Measurements from ENCODE around the gene DUS1L.

DUS1L gene

DNA sequence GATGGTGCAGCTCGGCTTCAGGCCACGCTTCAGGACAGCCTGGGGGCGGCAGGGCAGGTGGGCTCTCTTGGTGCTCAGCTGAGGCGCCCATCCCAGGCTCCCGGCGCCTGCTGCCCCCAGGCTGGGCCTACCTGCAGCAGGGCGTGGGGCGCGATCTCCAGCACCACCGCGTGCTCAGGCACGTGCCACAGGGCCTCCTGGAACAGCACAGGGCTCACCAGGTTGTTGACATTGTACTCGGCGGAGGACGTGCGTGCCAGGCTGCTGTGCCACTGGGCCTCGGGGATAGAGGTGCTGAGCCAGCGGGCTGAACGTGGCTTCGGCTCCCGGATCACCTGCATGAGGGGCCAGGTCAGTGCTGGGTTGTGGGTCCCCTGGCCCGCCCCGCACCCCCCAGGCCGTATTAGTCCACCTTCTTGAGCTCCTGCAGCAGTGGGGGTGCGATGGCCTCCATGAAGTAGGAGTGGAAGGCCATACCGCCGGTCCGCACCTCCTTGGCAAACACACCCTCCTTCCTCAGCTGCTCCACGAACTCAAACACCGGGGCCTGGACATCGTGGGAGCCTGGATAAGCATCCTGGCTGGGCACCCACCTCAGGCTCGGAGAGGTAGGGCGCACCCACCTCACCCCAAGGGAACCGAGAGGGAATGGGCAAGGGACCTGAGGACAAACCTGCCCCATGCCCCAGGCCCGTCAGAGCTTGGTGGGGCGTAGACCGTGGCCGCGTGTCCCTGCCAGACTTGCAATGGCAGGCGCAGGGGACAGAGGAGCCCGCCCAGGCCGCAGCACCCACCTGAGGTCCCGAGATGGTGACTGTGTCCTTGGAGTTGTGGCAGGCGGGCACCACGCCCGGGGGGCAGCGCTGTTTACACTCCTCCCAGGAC is 23.5 kb upstream of the DUS1L start:
- Histone ChIP-seq H3K27me3 (ENCODE audit: insufficient read depth, low read length) (no peaks in the 10 kb centered on the region), H2AFZ (ENCODE audit: low read depth, low read length) (no peak overlapping the region), H3K4me1 (ENCODE audit: insufficient read depth, low read length) (no peaks in the 10 kb centered on the region), H3K4me3 (ENCODE audit: low read length) (no peak overlapping the region), H3K36me3 (ENCODE audit: insufficient read depth, low read length) (peaks cover 93% of the 10 kb centered on the region), H3K9me3 (ENCODE audit: low read length) (no peaks in the 10 kb centered on the region)

GRCh38 chr17:82087961-82088837 is 22.6 kb upstream of the DUS1L start:
- H3K9me3 ChIP-seq (ENCODE audit: low read length) = no peaks in the 10 kb centered on the region
- H3K36me3 ChIP-seq (ENCODE audit: insufficient read depth, low read length) = peaks cover 93% of the 10 kb centered on the region
- no peak overlapping the region for H3K4me3 ChIP-seq (ENCODE audit: low read length)
- no peaks in the 10 kb centered on the region for H3K4me1 ChIP-seq (ENCODE audit: insufficient read depth, low read length)
- no peaks in the 10 kb centered on the region for H3K27me3 ChIP-seq (ENCODE audit: insufficient read depth, low read length)
- no peak overlapping the region for H2AFZ ChIP-seq (ENCODE audit: low read depth, low read length)

DNA sequence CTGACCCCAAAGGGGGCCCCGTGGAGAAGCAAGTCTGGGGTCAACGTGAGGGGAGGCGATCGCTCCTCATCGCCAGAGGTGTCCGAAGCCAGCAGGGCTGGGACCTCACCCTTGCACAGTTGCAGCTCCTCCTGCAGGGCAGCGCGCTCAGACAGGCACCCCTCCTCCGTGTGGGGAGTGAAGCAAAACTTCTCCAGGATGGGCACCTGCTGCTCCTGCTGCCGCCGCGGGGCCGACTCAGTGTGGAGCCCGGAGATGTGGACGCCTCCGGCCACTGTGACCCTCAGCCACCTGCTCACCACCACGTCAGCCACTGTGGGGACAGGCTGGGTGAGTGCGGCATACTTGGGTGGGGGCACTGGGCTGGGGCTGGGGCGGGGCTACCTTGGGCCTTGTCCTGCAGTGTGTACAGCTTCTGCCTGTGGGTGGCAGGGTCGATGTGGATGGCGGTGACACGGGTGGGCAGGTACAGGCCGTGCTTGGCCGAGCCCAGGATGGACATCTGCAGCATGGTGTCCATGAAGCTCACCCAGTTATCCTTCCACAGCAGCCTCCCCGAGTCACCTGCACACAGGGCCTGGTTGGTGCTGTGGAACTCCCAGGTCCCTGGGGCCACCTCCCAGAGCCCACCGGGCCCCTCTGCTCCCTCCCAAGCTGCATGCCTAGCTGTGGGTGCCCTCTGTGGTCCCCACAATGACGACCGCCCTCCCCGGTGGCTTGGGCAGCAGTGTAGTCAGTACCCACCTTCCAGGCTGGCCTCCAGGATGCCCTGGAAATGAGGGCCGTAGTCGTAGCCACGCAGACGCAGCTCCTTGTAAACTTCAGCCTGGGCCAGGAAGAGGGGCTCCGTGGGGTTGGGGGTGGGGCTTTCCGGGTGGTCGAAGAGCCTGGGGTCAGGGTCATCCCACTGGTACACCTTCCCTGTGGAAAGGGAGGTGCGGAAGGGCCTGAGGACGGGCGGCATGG is 21.6 kb upstream of the DUS1L start:
- H3K36me3 ChIP-seq (ENCODE audit: insufficient read depth, low read length) = peaks cover 98% of the 10 kb centered on the region
- no peaks in the 10 kb centered on the region for H3K27me3 ChIP-seq (ENCODE audit: insufficient read depth, low read length)
- H3K4me1 ChIP-seq (ENCODE audit: insufficient read depth, low read length) = no peaks in the 10 kb centered on the region
- H3K9me3 ChIP-seq (ENCODE audit: low read length) = no peaks in the 10 kb centered on the region
- no peak overlapping the region for H3K4me3 ChIP-seq (ENCODE audit: low read length)
- H2AFZ ChIP-seq (ENCODE audit: low read depth, low read length) = no peak overlapping the region

GRCh38 chr17:82085931-82086764 is 20.5 kb upstream of the DUS1L start:
- Histone ChIP-seq H3K9me3 (ENCODE audit: low read length) (no peaks in the 10 kb centered on the region), H3K36me3 (ENCODE audit: insufficient read depth, low read length) (peaks cover 97% of the 10 kb centered on the region), H3K27me3 (ENCODE audit: insufficient read depth, low read length) (no peaks in the 10 kb centered on the region), H3K4me3 (ENCODE audit: low read length) (no peak overlapping the region), H3K4me1 (ENCODE audit: insufficient read depth, low read length) (no peaks in the 10 kb centered on the region), H2AFZ (ENCODE audit: low read depth, low read length) (no peak overlapping the region)

DNA sequence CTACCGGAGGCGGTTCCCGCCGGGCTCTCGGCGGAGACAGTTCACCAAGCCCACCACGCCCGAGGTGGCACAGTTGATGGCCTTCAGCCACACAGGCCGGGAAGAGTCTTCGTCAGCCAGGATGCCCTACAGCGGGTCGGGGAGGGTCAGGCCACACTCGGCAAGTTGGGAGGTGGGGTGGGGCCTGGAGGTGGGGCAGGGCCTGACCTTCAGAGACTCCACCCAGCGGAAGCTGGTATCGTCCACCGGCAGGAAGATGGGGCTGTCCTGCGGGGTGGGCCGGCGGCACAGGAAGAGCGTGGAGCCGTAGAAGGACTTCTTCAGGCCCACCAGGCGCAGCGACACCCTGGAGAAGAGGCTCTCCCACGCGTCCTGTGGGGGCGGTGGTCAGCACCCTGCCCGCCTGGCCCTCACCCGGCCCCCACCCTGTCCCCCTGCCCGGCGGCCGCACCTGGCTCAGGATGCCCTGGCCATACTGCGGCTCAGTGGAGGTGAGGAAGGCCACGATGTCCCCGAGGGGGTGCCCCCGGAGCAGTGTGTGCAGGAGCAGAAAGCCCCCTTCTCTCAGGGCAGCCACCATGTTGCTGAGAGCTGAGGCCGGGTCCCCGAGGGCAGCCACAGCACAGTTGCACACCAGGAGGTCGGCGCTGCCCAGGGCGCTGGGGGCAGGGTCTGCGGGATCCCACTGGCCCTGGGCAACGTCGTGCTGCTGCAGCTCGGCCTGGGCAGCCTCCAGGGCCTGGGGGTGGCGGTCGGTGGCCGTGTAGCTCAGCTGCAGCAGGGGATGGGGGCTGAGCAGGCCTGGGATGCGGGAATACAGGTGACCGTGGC is 19.6 kb upstream of the DUS1L start:
- Histone ChIP-seq H3K4me3 (ENCODE audit: low read length) (no peak overlapping the region), H3K27me3 (ENCODE audit: insufficient read depth, low read length) (no peaks in the 10 kb centered on the region), H3K36me3 (ENCODE audit: insufficient read depth, low read length) (peaks cover 98% of the 10 kb centered on the region), H3K4me1 (ENCODE audit: insufficient read depth, low read length) (no peaks in the 10 kb centered on the region), H3K9me3 (ENCODE audit: low read length) (no peaks in the 10 kb centered on the region), H2AFZ (ENCODE audit: low read depth, low read length) (no peak overlapping the region)

DNA sequence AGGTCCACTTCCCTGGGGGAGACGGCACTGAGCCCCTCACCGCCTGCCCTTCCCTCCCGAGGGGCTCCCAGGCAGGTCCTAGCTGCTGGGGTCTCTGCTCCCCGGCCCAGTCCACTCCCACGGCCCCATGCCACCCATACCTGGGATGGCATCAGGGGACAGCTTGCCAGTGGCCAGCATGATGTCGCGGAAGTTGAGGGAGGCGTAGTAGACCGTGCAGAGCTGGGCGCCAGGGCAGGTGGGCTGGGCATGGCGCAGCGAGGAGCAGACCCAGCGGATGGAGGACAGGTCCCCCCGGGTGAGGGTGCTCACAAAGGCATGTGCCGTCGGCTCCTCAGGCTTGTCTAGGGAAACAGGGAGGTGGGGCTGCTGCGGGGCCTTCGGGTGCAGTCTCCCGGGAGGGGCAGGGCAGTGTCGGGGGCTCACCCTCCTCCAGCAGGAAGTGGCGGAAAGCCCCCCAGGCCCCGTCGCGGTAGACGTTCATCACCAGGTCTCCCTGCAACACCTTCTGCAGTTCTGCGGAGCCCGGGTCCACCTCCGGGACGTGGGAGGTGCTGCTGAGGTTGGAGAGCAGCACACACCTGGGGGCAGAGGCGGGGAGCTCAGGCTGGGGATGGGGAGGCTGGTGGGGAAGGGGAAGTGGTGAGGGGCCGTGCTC is 18.9 kb upstream of the DUS1L start:
- H3K4me1 ChIP-seq (ENCODE audit: insufficient read depth, low read length) = no peaks in the 10 kb centered on the region
- no peaks in the 10 kb centered on the region for H3K27me3 ChIP-seq (ENCODE audit: insufficient read depth, low read length)

GRCh38 chr17:82083533-82084359 is 18.1 kb upstream of the DUS1L start:
- no peaks in the 10 kb centered on the region for H3K9me3 ChIP-seq (ENCODE audit: low read length)
- peaks cover 96% of the 10 kb centered on the region for H3K36me3 ChIP-seq (ENCODE audit: insufficient read depth, low read length)
- H3K4me3 ChIP-seq (ENCODE audit: low read length) = no peak overlapping the region
- H2AFZ ChIP-seq (ENCODE audit: low read depth, low read length) = no peak overlapping the region
- H3K4me1 ChIP-seq (ENCODE audit: insufficient read depth, low read length) = no peaks in the 10 kb centered on the region
- H3K27me3 ChIP-seq (ENCODE audit: insufficient read depth, low read length) = no peaks in the 10 kb centered on the region

More for the DNA sequence above, 18.9 kb upstream of the DUS1L start:
- Histone ChIP-seq H3K9me3 (ENCODE audit: low read length) (no peaks in the 10 kb centered on the region), H3K36me3 (ENCODE audit: insufficient read depth, low read length) (peaks cover 97% of the 10 kb centered on the region), H2AFZ (ENCODE audit: low read depth, low read length) (no peak overlapping the region), H3K4me3 (ENCODE audit: low read length) (no peak overlapping the region)

- Histone ChIP-seq H2AFZ (ENCODE audit: low read depth, low read length) (no peak overlapping the region), H3K27me3 (ENCODE audit: insufficient read depth, low read length) (no peaks in the 10 kb centered on the region), H3K9me3 (ENCODE audit: low read length) (no peaks in the 10 kb centered on the region), H3K36me3 (ENCODE audit: insufficient read depth, low read length) (peaks cover 94% of the 10 kb centered on the region), H3K4me1 (ENCODE audit: insufficient read depth, low read length) (no peaks in the 10 kb centered on the region), H3K4me3 (ENCODE audit: low read length) (no peak overlapping the region)
Observed at GRCh38 chr17:82083009-82083408, 17.4 kb upstream of the DUS1L start.

DNA sequence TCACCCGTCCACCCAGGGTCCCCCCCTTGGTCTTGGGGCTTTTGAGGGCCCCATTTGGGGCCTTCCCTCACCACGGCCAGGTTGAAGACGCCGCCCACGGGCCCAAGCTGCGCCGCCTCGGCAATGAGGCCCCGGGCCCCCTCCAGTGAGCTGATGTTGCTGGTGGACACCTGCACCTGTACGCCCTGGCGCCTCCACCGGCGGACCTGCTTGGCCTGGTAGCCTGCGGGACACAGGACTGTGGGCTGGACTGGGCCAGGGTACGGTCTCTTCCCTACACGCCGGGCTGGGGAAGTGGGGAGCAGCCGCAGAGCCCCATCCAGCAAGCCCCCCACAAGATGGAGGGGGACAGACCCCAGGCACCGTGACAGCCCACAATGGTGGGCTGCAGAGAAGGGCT is 16.9 kb upstream of the DUS1L start:
- Histone ChIP-seq H3K9me3 (ENCODE audit: low read length) (no peaks in the 10 kb centered on the region), H3K4me1 (ENCODE audit: insufficient read depth, low read length) (no peaks in the 10 kb centered on the region), H2AFZ (ENCODE audit: low read depth, low read length) (no peak overlapping the region), H3K4me3 (ENCODE audit: low read length) (no peak overlapping the region), H3K36me3 (ENCODE audit: insufficient read depth, low read length) (peaks cover 95% of the 10 kb centered on the region), H3K27me3 (ENCODE audit: insufficient read depth, low read length) (no peaks in the 10 kb centered on the region)

DNA sequence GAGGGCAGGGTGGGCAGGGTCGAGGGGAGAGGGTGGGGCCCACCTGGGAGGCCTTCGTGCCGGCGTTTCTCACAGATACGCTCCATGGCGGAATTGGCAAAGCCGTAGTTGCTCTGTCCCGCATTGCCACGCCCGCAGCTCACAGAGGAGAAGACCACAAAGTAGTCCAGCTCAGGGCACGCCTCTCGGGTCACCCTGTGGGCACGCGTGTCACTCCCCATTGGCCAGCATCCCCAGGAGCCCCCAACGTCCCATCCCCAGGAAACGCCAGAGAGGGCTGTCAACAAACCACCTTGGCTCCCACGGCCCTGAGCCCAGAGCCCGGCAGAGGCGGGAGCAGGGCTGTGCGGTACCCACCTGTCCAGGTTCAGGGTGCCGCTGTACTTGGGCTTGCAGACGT is 16.4 kb upstream of the DUS1L start:
- Histone ChIP-seq H3K4me1 (ENCODE audit: insufficient read depth, low read length) (no peaks in the 10 kb centered on the region), H3K36me3 (ENCODE audit: insufficient read depth, low read length) (peaks cover 90% of the 10 kb centered on the region), H3K4me3 (ENCODE audit: low read length) (no peak overlapping the region), H3K9me3 (ENCODE audit: low read length) (no peaks in the 10 kb centered on the region), H3K27me3 (ENCODE audit: insufficient read depth, low read length) (no peaks in the 10 kb centered on the region), H2AFZ (ENCODE audit: low read depth, low read length) (no peak overlapping the region)

All from neuron (in vitro differentiated cells).